Measurements from ENCODE around the gene TRIM66.

DNA sequence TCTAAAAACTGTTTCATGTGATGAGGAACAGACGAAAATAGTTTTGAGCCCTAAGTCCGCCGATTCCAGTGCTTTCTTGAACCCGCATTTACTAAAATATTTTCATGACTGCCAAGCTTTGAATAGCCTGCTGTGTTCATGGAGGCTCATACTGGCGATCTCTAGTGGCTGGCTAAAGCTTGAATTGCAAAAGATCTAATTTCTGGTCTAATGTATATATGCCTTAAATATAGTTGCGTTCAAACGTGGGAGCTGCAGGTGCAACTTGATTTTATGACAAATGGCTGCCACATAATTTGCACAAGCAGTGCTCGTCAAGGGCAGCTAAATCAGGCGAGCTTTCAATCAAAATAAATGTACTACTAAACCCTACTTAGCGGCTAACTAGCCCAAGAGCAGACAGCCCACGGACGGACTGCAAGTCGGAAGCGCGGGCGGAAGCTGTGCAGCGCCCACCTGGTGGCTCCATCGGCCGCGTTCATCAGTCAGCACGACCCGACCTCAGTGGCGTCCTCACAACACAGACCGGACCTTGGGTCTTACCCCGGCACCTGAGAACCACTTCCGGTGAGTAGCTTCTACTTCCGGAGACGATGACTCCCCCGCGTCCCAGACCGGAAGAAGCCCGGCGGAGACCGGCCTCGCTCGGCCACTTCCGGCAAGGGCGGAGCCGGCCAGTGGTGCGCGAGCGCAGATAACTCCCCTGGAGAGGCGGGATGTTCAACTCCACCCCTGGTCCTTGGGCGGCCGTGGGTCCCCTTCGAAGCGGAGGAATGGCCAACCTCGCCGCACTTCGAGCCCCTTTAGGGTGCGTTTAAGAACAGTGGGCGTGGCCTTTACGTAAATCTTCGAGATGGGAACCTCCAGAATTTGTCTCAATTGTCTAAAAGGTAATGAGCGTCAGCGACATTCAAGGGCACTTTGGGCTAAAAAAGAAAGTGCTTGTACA, 6.2 kb upstream of the TRIM66 start:
- TF ChIP-seq CTCF (IDR thresholded peaks at IDR 0.05) (peak in 1 of 3 experiments; percentile 38), POLR2A (IDR thresholded peaks at IDR 0.05) (no peak)
